Measurements from ENCODE around the gene CGB5. TPM values are rescaled to one million over a fixed set of nuclear protein-coding genes. Genes with fewer than 3 reads are reported as not detected.

Gene CGB5
- total and polyA plus RNA-seq, 9 of the 15 experiments (the other 6 are each of a cell fraction or from before 2014, with no cell fraction given): not detected

GRCh38 chr19:49081273-49081672 is 37.6 kb downstream of the CGB5 start (continued):
- TF ChIP-seq CREB3L1 (IDR thresholded peaks at IDR 0.05; ENCODE audit: borderline replicate concordance, low read depth): no peak
- TF ChIP-seq ARID1B (IDR thresholded peaks at IDR 0.05): peak; percentile 30; the same call in 1 of the 2 replicates
- TF ChIP-seq IRF2 (CRISPR knock-in tag; IDR thresholded peaks at IDR 0.05): no peak
- no peak for TF ChIP-seq ETV1 (tag; conservative IDR thresholded peaks at IDR 0.05; ENCODE audit: low read depth)
- no peak for TF ChIP-seq STAT5B (CRISPR knock-in tag; IDR thresholded peaks at IDR 0.05)

DNA sequence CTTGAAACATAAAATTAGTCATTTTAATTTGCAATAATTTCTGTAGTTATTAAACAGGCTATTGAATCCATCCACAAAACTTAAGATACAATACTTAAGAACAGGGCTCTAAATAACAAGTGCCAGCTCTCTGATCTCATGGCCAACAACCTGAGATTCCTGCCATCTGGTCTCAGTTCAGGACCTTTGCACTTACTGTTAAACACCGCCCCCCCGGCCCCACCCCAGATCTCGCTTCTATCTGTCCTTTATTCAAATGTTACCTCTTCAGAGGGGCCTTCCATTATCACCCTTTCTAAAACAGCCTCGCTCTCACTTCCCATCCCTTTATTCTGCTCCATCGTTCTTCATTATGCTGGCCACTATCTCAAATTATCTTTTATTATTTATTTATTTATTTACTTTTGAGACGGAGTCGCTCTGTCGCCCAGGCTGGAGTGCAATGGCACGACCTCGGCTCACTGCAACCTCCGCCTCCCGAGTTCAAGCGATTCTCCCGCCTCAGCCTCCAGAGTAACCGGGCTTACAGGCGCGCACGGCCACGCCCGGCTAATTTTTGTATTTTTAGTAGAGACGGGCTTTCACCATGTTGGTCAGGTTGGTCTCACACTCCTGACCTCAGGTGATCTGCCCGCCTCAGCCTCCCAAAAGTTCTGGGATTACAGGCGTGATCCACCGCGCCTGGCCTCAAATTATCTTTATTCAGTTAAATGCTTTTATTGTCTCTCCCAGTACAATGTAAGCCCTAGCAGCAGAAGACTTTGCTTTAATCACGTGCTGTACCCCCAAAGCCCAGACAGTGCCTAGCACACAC is 40.8 kb downstream of the CGB5 start:
- ATAC-seq (peak; percentile 23), FAIRE-seq (no peak), DNase-seq (ENCODE audit: extremely low read depth in 1 of 4, low spot score in 3 of 4) (peak in 1 of 4 experiments; percentile 61)
- Histone ChIP-seq H3K4me1 (replicated peaks in 1 of 2; ENCODE audit: control insufficient read depth in 2 of 2, insufficient read depth in 2 of 2, low read length in 2 of 2) (peaks cover 13 to 43% of the 10 kb centered on the region in 2 experiments; a peak in 4 of 5 replicates), H3K4me2 (ENCODE audit: insufficient read depth, low read length) (peak overlapping the region; percentile 92), H2AFZ (ENCODE audit: low read depth, low read length) (peak overlapping the region; percentile 95), H3K36me3 (ENCODE audit: control insufficient read depth, insufficient read depth, low read length) (peaks cover 28% of the 10 kb centered on the region), H3K79me2 (ENCODE audit: control insufficient read depth, insufficient read depth, low read length) (peaks cover 45% of the 10 kb centered on the region), H3K4me3 (peak overlapping the region; percentile 77), H3K9ac (ENCODE audit: insufficient read depth in 1 of 2, low read depth in 2 of 2, low read length in 2 of 2) (peak overlapping the region; percentile 94 to 98), H4K20me1 (replicated peaks; ENCODE audit: control insufficient read depth, insufficient read depth, low read length) (peaks cover 26% of the 10 kb centered on the region), H3K27me3 (ENCODE audit: control insufficient read depth in 2 of 2, insufficient read depth in 2 of 2, low read length in 2 of 2) (no peaks in the 10 kb centered on the region), H3K27ac (ENCODE audit: extremely low read depth, low read depth, low read length) (peak overlapping the region; percentile 94), H3K9me1 (ENCODE audit: control insufficient read depth, insufficient read depth, low read length) (no peaks in the 10 kb centered on the region), H3K9me3 (replicated peaks; ENCODE audit: control insufficient read depth, insufficient read depth, low read depth, low read length) (no peaks in the 10 kb centered on the region)
- WGBS (ENCODE audit: insufficient coverage, low coverage, missing lambda C conversion rate): 8% methylated on average over 25 of the region's 26 CpGs
- intact Hi-C loops (cut with micrococcal nuclease) (no loop called here), in situ Hi-C loops (cut with MboI) (no loop called here)
- TSS peak; percentile 67 for BruUV-seq (replicated peaks)
- ChIA-PET CTCF (ENCODE audit: low intra/inter-chr PET ratio) (interaction anchor here (0.6 kb wide), 1 partner anchor 75 kb away, joined by 3 read pairs; no protein-coding TSS in a partner anchor), POLR2A (no interaction called here)
- TF ChIP-seq RBM34 (IDR thresholded peaks at IDR 0.05; ENCODE audit: borderline replicate concordance, insufficient read depth, low read length): no peak
- TF ChIP-seq REST (IDR thresholded peaks at IDR 0.05; ENCODE audit: borderline replicate concordance): no peak
- 0 out of 2 replicates have a peak, but pooled peaks have one; percentile 45 for TF ChIP-seq REST (CRISPR knock-in tag; IDR thresholded peaks at IDR 0.05; ENCODE audit: low read depth)
- TF ChIP-seq GATA2 (CRISPR knock-in tag; IDR thresholded peaks at IDR 0.05): no peak; the same call in 1 of the 2 replicates
- no peak for TF ChIP-seq DNMT1 (IDR thresholded peaks at IDR 0.05)
- TF ChIP-seq MCM3 (IDR thresholded peaks at IDR 0.05): no peak
- TF ChIP-seq L3MBTL2 (IDR thresholded peaks at IDR 0.05): peak; percentile 67

All from K562 (cell line).